UCSD-AML1 (cell line): ENCODE results near the gene TYK2.

Source experiments
- DNase-seq: peaks from one replicate; lab custom pipeline; 2025; ENCODE audit not compliant: unreplicated experiment; lab: John Stamatoyannopoulos, UW

The TYK2 gene

GRCh38 chr19:10335352-10335985 is 44.9 kb downstream of the TYK2 start:
- DNase-seq: no peak

GRCh38 chr19:10334588-10335351 is 45.6 kb downstream of the TYK2 start:
- peak; percentile 15 for DNase-seq

GRCh38 chr19:10333758-10334587 is 46.4 kb downstream of the TYK2 start:
- no peak for DNase-seq

GRCh38 chr19:10332965-10333757 is 47.2 kb downstream of the TYK2 start, which contains the start of gene RAVER1:
Gene RAVER1, minus strand, starts transcription at chr19:10333529. Its CDS starts 22 bp downstream, at chr19:10333507.
- peak; percentile 97 for DNase-seq

- DNase-seq: no peak
Measured at GRCh38 chr19:10332158-10332964, 48.0 kb downstream of the TYK2 start.

GRCh38 chr19:10329555-10329954 is 50.8 kb downstream of the TYK2 start:
- DNase-seq: no peak

- no peak for DNase-seq
Measured at GRCh38 chr19:10328558-10329429, 51.6 kb downstream of the TYK2 start.

GRCh38 chr19:10327793-10328192 is 52.6 kb downstream of the TYK2 start:
- no peak for DNase-seq

- DNase-seq: no peak
Measured at GRCh38 chr19:10325732-10326131, 54.6 kb downstream of the TYK2 start.

GRCh38 chr19:10321874-10322835 is 58.2 kb downstream of the TYK2 start:
- no peak for DNase-seq

- no peak for DNase-seq
Measured at GRCh38 chr19:10321417-10321797, 59.0 kb downstream of the TYK2 start.

GRCh38 chr19:10320602-10321416 is 59.6 kb downstream of the TYK2 start:
- no peak for DNase-seq

- DNase-seq: no peak
Measured at GRCh38 chr19:10318807-10319682, 61.3 kb downstream of the TYK2 start.

GRCh38 chr19:10317857-10318462 is 62.4 kb downstream of the TYK2 start:
- no peak for DNase-seq

- no peak for DNase-seq
Measured at GRCh38 chr19:10317045-10317856, 63.1 kb downstream of the TYK2 start.
